ENCODE results near the gene PSMC4.

Gene PSMC4

GRCh38 chr19:40025938-40026596, 55.1 kb downstream of the PSMC4 start:
- DNase-seq (ENCODE audit: insufficient read length, low spot score), result no peak
- no peak for TF ChIP-seq CTCF (IDR thresholded peaks at IDR 0.05; ENCODE audit: insufficient read depth, missing control alignments)
- no peak for FAIRE-seq

- FAIRE-seq (no peak), DNase-seq (ENCODE audit: insufficient read length, low spot score) (no peak)
- TF ChIP-seq CTCF (IDR thresholded peaks at IDR 0.05; ENCODE audit: insufficient read depth, missing control alignments), result no peak
Observed at GRCh38 chr19:40026597-40026970, 55.6 kb downstream of the PSMC4 start.
